ENCODE measurements around the gene CCDC194. TPM values are rescaled to one million over a fixed set of nuclear protein-coding genes. Genes with fewer than 3 reads are reported as not detected.

CCDC194 gene
- total and polyA plus RNA-seq, 2 of the 13 experiments (the other 11 are each of a cell fraction or from before 2014, with no cell fraction given) = 0.13 to 0.21 TPM

DNA sequence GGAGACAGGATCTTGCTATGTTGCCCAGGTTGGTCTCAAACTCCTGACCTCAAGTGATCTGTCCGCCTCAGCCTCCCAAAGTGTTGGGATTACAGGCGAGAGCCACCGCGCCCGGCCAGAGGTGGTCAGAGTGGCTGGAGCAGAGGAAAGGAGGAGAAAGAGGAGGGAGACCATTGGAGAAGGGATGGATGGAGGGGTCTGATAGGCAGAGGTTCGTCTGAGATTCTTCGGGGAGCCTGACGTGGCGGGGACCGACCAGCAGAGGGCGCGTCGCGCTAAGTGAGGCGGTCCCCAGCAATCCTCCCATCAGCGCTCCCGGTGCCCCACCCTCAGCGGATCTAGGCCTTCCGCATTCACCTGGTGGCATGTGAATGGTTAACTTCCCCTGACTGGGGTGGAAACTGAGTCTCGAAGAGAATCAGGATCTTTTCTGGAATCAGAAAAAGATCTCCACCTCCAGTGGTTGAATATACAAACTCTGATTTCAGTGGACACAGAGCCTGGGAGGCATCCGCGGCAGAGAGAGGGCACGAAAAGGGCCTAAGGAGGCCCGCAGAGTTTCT is 47.8 kb downstream of the CCDC194 start (continued):
- no peak for TF ChIP-seq STAT5B (CRISPR knock-in tag; IDR thresholded peaks at IDR 0.05)
- no peak for TF ChIP-seq POLR2AphosphoS5 (IDR thresholded peaks at IDR 0.05; ENCODE audit: low read depth, low read length)
- no peak for TF ChIP-seq DNMT3B (CRISPR knock-in tag; conservative IDR thresholded peaks at IDR 0.05)
- TF ChIP-seq ZNF644 (CRISPR knock-in tag; IDR thresholded peaks at IDR 0.05; ENCODE audit: low read depth) = no peak
- TF ChIP-seq PPARG (CRISPR knock-in tag; conservative IDR thresholded peaks at IDR 0.05) = no peak
- TF ChIP-seq RXRA (CRISPR knock-in tag; IDR thresholded peaks at IDR 0.05) = peak; percentile 45; the same call in 1 of the 2 replicates
- TF ChIP-seq RFX3 (CRISPR knock-in tag; IDR thresholded peaks at IDR 0.05) = no peak
- TF ChIP-seq, protein P1, sequence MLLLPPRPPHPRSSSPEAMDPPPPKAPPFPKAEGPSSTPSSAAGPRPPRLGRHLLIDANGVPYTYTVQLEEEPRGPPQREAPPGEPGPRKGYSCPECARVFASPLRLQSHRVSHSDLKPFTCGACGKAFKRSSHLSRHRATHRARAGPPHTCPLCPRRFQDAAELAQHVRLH (CRISPR knock-in tag; IDR thresholded peaks at IDR 0.05; ENCODE audit: borderline replicate concordance, low read depth) = 0 out of 2 replicates have a peak, but pooled peaks have one; percentile 21
- TF ChIP-seq ZNF589 (CRISPR knock-in tag; conservative IDR thresholded peaks at IDR 0.05) = no peak
- TF ChIP-seq SCMH1 (CRISPR knock-in tag; IDR thresholded peaks at IDR 0.05; ENCODE audit: borderline replicate concordance) = no peak
- TF ChIP-seq HDAC1 (CRISPR knock-in tag; IDR thresholded peaks at IDR 0.05) = no peak
- TF ChIP-seq GATA4 (IDR thresholded peaks at IDR 0.05; ENCODE audit: borderline replicate concordance, low read depth) = no peak
- peak; percentile 27; the same call in 1 of the 2 replicates for TF ChIP-seq SALL1 (CRISPR knock-in tag; IDR thresholded peaks at IDR 0.05)
- TF ChIP-seq NPAS2 (CRISPR knock-in tag; IDR thresholded peaks at IDR 0.05; ENCODE audit: borderline replicate concordance) = no peak
- no peak for TF ChIP-seq ZNF564 (CRISPR knock-in tag; IDR thresholded peaks at IDR 0.05)
- TF ChIP-seq, protein P2, sequence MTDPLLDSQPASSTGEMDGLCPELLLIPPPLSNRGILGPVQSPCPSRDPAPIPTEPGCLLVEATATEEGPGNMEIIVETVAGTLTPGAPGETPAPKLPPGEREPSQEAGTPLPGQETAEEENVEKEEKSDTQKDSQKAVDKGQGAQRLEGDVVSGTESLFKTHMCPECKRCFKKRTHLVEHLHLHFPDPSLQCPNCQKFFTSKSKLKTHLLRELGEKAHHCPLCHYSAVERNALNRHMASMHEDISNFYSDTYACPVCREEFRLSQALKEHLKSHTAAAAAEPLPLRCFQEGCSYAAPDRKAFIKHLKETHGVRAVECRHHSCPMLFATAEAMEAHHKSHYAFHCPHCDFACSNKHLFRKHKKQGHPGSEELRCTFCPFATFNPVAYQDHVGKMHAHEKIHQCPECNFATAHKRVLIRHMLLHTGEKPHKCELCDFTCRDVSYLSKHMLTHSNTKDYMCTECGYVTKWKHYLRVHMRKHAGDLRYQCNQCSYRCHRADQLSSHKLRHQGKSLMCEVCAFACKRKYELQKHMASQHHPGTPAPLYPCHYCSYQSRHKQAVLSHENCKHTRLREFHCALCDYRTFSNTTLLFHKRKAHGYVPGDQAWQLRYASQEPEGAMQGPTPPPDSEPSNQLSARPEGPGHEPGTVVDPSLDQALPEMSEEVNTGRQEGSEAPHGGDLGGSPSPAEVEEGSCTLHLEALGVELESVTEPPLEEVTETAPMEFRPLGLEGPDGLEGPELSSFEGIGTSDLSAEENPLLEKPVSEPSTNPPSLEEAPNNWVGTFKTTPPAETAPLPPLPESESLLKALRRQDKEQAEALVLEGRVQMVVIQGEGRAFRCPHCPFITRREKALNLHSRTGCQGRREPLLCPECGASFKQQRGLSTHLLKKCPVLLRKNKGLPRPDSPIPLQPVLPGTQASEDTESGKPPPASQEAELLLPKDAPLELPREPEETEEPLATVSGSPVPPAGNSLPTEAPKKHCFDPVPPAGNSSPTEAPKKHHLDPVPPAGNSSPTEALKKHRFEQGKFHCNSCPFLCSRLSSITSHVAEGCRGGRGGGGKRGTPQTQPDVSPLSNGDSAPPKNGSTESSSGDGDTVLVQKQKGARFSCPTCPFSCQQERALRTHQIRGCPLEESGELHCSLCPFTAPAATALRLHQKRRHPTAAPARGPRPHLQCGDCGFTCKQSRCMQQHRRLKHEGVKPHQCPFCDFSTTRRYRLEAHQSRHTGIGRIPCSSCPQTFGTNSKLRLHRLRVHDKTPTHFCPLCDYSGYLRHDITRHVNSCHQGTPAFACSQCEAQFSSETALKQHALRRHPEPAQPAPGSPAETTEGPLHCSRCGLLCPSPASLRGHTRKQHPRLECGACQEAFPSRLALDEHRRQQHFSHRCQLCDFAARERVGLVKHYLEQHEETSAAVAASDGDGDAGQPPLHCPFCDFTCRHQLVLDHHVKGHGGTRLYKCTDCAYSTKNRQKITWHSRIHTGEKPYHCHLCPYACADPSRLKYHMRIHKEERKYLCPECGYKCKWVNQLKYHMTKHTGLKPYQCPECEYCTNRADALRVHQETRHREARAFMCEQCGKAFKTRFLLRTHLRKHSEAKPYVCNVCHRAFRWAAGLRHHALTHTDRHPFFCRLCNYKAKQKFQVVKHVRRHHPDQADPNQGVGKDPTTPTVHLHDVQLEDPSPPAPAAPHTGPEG (CRISPR knock-in tag; IDR thresholded peaks at IDR 0.05) = 0 out of 2 replicates have a peak, but pooled peaks have one; percentile 57
- TF ChIP-seq, protein P3, sequence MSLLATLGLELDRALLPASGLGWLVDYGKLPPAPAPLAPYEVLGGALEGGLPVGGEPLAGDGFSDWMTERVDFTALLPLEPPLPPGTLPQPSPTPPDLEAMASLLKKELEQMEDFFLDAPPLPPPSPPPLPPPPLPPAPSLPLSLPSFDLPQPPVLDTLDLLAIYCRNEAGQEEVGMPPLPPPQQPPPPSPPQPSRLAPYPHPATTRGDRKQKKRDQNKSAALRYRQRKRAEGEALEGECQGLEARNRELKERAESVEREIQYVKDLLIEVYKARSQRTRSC (CRISPR knock-in tag; IDR thresholded peaks at IDR 0.05; ENCODE audit: low read depth) = no peak
- TF ChIP-seq TCF7L2 (IDR thresholded peaks at IDR 0.05; ENCODE audit: low read depth, low read length) = no peak
- no peak for TF ChIP-seq U2AF2 (IDR thresholded peaks at IDR 0.05; ENCODE audit: low read depth, low read length)
- TF ChIP-seq SP5 (CRISPR knock-in tag; IDR thresholded peaks at IDR 0.05; ENCODE audit: borderline replicate concordance, low read depth) = no peak
- TF ChIP-seq ASH2L (IDR thresholded peaks at IDR 0.05; ENCODE audit: insufficient read length, low read depth, low read length) = no peak
- no peak for TF ChIP-seq NR3C1 (CRISPR knock-in tag; IDR thresholded peaks at IDR 0.05)
- no peak for TF ChIP-seq ZMYM4 (CRISPR knock-in tag; IDR thresholded peaks at IDR 0.05)
- TF ChIP-seq TEAD3 (CRISPR knock-in tag; optimal IDR thresholded peaks at IDR 0.05; ENCODE audit: borderline replicate concordance) = peak; percentile 53
- no peak for TF ChIP-seq KDM6A (CRISPR knock-in tag; IDR thresholded peaks at IDR 0.05; ENCODE audit: low read depth)
- TF ChIP-seq ZNF101 (CRISPR knock-in tag; IDR thresholded peaks at IDR 0.05; ENCODE audit: borderline replicate concordance, low read depth) = no peak
- no peak for TF ChIP-seq ZNF879 (CRISPR knock-in tag; IDR thresholded peaks at IDR 0.05)
